ENCODE results near the gene EFEMP2.
"Not testable (repeated sequence)": the region's sequence is repeated elsewhere in the genome, so short reads cannot be mapped to it uniquely, and the experiment has no call there.

The EFEMP2 gene

GRCh38 chr11:65850217-65851082 is 22.1 kb downstream of the EFEMP2 start:
- H3K36me3 Mint-ChIP-seq = peaks cover 12% of the 10 kb centered on the region
- no peaks in the 10 kb centered on the region for H3K9me3 Mint-ChIP-seq (ENCODE audit: low read depth)
- H3K27me3 Mint-ChIP-seq = no peaks in the 10 kb centered on the region
- no peak overlapping the region for H3K27ac Mint-ChIP-seq
- peaks cover 19% of the 10 kb centered on the region for H3K4me1 Mint-ChIP-seq (ENCODE audit: low read depth)
- H3K4me3 Mint-ChIP-seq = no peak overlapping the region

- Mint-ChIP-seq H3K27ac (no peak overlapping the region), H3K9me3 (ENCODE audit: low read depth) (no peaks in the 10 kb centered on the region), H3K27me3 (no peaks in the 10 kb centered on the region), H3K4me1 (ENCODE audit: low read depth) (peaks cover 15% of the 10 kb centered on the region), H3K36me3 (peaks cover 12% of the 10 kb centered on the region), H3K4me3 (no peak overlapping the region)
Measured at GRCh38 chr11:65849771-65850216, 22.8 kb downstream of the EFEMP2 start.

GRCh38 chr11:65849366-65849765 is 23.2 kb downstream of the EFEMP2 start:
- no peaks in the 10 kb centered on the region for H3K9me3 Mint-ChIP-seq (ENCODE audit: low read depth)
- no peak overlapping the region for H3K4me3 Mint-ChIP-seq
- peaks cover 11% of the 10 kb centered on the region for H3K36me3 Mint-ChIP-seq
- peaks cover 11% of the 10 kb centered on the region for H3K4me1 Mint-ChIP-seq (ENCODE audit: low read depth)
- no peaks in the 10 kb centered on the region for H3K27me3 Mint-ChIP-seq
- H3K27ac Mint-ChIP-seq = no peak overlapping the region

GRCh38 chr11:65848693-65849092 is 23.9 kb downstream of the EFEMP2 start:
- H3K4me1 Mint-ChIP-seq (ENCODE audit: low read depth); H3K4me3 Mint-ChIP-seq; H3K27ac Mint-ChIP-seq; H3K36me3 Mint-ChIP-seq; H3K27me3 Mint-ChIP-seq; H3K9me3 Mint-ChIP-seq (ENCODE audit: low read depth): not testable (repeated sequence)

GRCh38 chr11:65847746-65848145 is 24.9 kb downstream of the EFEMP2 start:
- Mint-ChIP-seq H3K4me3 (no peak overlapping the region), H3K9me3 (ENCODE audit: low read depth) (no peaks in the 10 kb centered on the region), H3K36me3 (peaks cover 9% of the 10 kb centered on the region), H3K4me1 (ENCODE audit: low read depth) (peaks cover 2% of the 10 kb centered on the region), H3K27me3 (no peaks in the 10 kb centered on the region), H3K27ac (no peak overlapping the region)

GRCh38 chr11:65844231-65844872 is 28.2 kb downstream of the EFEMP2 start:
- H3K27me3 Mint-ChIP-seq = no peaks in the 10 kb centered on the region
- H3K4me3 Mint-ChIP-seq = no peak overlapping the region

GRCh38 chr11:65843811-65844210 is 28.8 kb downstream of the EFEMP2 start:
- Mint-ChIP-seq H3K27ac (no peak overlapping the region), H3K4me1 (ENCODE audit: low read depth) (no peaks in the 10 kb centered on the region), H3K36me3 (no peaks in the 10 kb centered on the region), H3K4me3 (no peak overlapping the region), H3K9me3 (ENCODE audit: low read depth) (no peaks in the 10 kb centered on the region), H3K27me3 (no peaks in the 10 kb centered on the region)

More at GRCh38 chr11:65844231-65844872, 28.2 kb downstream of the EFEMP2 start:
- H3K4me1 Mint-ChIP-seq (ENCODE audit: low read depth) = no peaks in the 10 kb centered on the region
- no peak overlapping the region for H3K27ac Mint-ChIP-seq
- H3K36me3 Mint-ChIP-seq = no peaks in the 10 kb centered on the region
- H3K9me3 Mint-ChIP-seq (ENCODE audit: low read depth) = no peaks in the 10 kb centered on the region

GRCh38 chr11:65842144-65842543 is 30.5 kb downstream of the EFEMP2 start:
- Mint-ChIP-seq H3K4me1 (ENCODE audit: low read depth) (no peaks in the 10 kb centered on the region), H3K27me3 (no peaks in the 10 kb centered on the region), H3K36me3 (no peaks in the 10 kb centered on the region), H3K9me3 (ENCODE audit: low read depth) (no peaks in the 10 kb centered on the region), H3K4me3 (no peak overlapping the region), H3K27ac (no peak overlapping the region)

GRCh38 chr11:65834202-65834601 is 38.4 kb downstream of the EFEMP2 start:
- H3K4me3 Mint-ChIP-seq = no peak overlapping the region

GRCh38 chr11:65833297-65834030 is 39.1 kb downstream of the EFEMP2 start, which contains the start of gene SNX32:
Gene SNX32, plus strand, starts transcription at chr11:65833963. Its CDS starts 103 bp downstream, at chr11:65834066.
- Mint-ChIP-seq H3K27ac (no peak within 1 kb of the TSS), H3K4me3 (no peak within 1 kb of the TSS), H3K36me3 (no peaks in the 10 kb centered on the region), H3K9me3 (ENCODE audit: low read depth) (no peaks in the 10 kb centered on the region), H3K27me3 (no peaks in the 10 kb centered on the region), H3K4me1 (ENCODE audit: low read depth) (peaks cover 22% of the 10 kb centered on the region)

More at GRCh38 chr11:65834202-65834601, 38.4 kb downstream of the EFEMP2 start:
- Mint-ChIP-seq H3K27ac (no peak overlapping the region), H3K4me1 (ENCODE audit: low read depth) (peaks cover 22% of the 10 kb centered on the region), H3K9me3 (ENCODE audit: low read depth) (no peaks in the 10 kb centered on the region), H3K36me3 (no peaks in the 10 kb centered on the region), H3K27me3 (no peaks in the 10 kb centered on the region)

- H3K27ac Mint-ChIP-seq; H3K4me3 Mint-ChIP-seq; H3K27me3 Mint-ChIP-seq; H3K9me3 Mint-ChIP-seq (ENCODE audit: low read depth); H3K36me3 Mint-ChIP-seq: not testable (repeated sequence)
- peaks cover 22% of the 10 kb centered on the region for H3K4me1 Mint-ChIP-seq (ENCODE audit: low read depth)
Measured at GRCh38 chr11:65832231-65832630, 40.4 kb downstream of the EFEMP2 start.

- H3K9me3 Mint-ChIP-seq (ENCODE audit: low read depth) = no peaks in the 10 kb centered on the region
- H3K4me3 Mint-ChIP-seq = no peak overlapping the region
- peaks cover 22% of the 10 kb centered on the region for H3K4me1 Mint-ChIP-seq (ENCODE audit: low read depth)
- no peak overlapping the region for H3K27ac Mint-ChIP-seq
- no peaks in the 10 kb centered on the region for H3K27me3 Mint-ChIP-seq
- no peaks in the 10 kb centered on the region for H3K36me3 Mint-ChIP-seq
Measured at GRCh38 chr11:65829459-65829858, 43.1 kb downstream of the EFEMP2 start.

- H3K27me3 Mint-ChIP-seq = no peaks in the 10 kb centered on the region
- no peak overlapping the region for H3K4me3 Mint-ChIP-seq
- H3K36me3 Mint-ChIP-seq = no peaks in the 10 kb centered on the region
- no peaks in the 10 kb centered on the region for H3K9me3 Mint-ChIP-seq (ENCODE audit: low read depth)
- H3K27ac Mint-ChIP-seq = no peak overlapping the region
- H3K4me1 Mint-ChIP-seq (ENCODE audit: low read depth) = peaks cover 12% of the 10 kb centered on the region
Measured at GRCh38 chr11:65826984-65827735, 45.4 kb downstream of the EFEMP2 start.

- H3K4me1 Mint-ChIP-seq (ENCODE audit: low read depth) = no peaks in the 10 kb centered on the region
- H3K4me3 Mint-ChIP-seq = no peak overlapping the region
- H3K36me3 Mint-ChIP-seq = no peaks in the 10 kb centered on the region
- H3K9me3 Mint-ChIP-seq (ENCODE audit: low read depth) = no peaks in the 10 kb centered on the region
- H3K27me3 Mint-ChIP-seq = no peaks in the 10 kb centered on the region
- H3K27ac Mint-ChIP-seq = no peak overlapping the region
Measured at GRCh38 chr11:65822776-65823528, 49.6 kb downstream of the EFEMP2 start.

All from activated naive CD8-positive, alpha-beta T cell (primary cell).